IMR-90 (cell line): Measurements from ENCODE around the gene SCLY. TPM values are rescaled to one million over a fixed set of nuclear protein-coding genes. Genes with fewer than 3 reads are reported as not detected.
A peak's percentile ranks its signal among the peaks of the same experiment; 100 is the strongest.

Source experiments
- ATAC-seq: fragments of 200-7000 bp; cut with Tn5 transposase; 2 replicates; pipeline ENCODE4 v1.9.1; 2020; ENCODE audit warnings: low read depth, mild to moderate bottlenecking, moderate library complexity
- BruUV-seq: library from RNA; stranded (reverse); fragments of 400-500 nt; replicated peaks from 2 replicates; lab custom pipeline; 2021; lab: Mats Ljungman, UMichigan
- CTCF ChIA-PET: fragments of 300-600 bp; formaldehyde crosslinking; extraction: SDS; loops from one replicate; lab custom pipeline; 2021; ENCODE audit warnings: antibody characterized with exemption; lab: Yijun Ruan, JAX
- POLR2A ChIA-PET: fragments of 300-600 bp; sonication (Branson Sonifier 250); formaldehyde crosslinking; loops from one replicate; lab custom pipeline; 2022; ENCODE audit warnings: antibody characterized with exemption; ENCODE audit not compliant: unreplicated experiment; lab: Charles Lee
- DNase-seq: peaks from one replicate; pipeline ENCODE4 v3.0.0; 2013
- H2AFZ ChIP-seq: replicated peaks from 2 replicates; pipeline ENCODE3; 2013; ENCODE audit warnings: low read length, mild to moderate bottlenecking; ENCODE audit not compliant: poor library complexity
- H2AK5ac ChIP-seq: 2 replicates; pipeline ENCODE4 v1.6.1; 2013; ENCODE audit warnings: low read depth, low read length, inconsistent platforms
- H2AK9ac ChIP-seq: replicated peaks from 2 replicates; pipeline ENCODE3; 2013; ENCODE audit warnings: mild to moderate bottlenecking, low read depth, low read length, moderate library complexity; ENCODE audit not compliant: poor library complexity
- H2BK120ac ChIP-seq: 2 replicates; pipeline ENCODE4 v1.6.1; 2013; ENCODE audit warnings: low read depth, low read length, inconsistent platforms
- H2BK15ac ChIP-seq: 3 replicates; pipeline ENCODE4 v1.6.1; 2013; ENCODE audit warnings: low read depth, low read length, inconsistent platforms
- H2BK20ac ChIP-seq: 2 replicates; pipeline ENCODE4 v1.6.1; 2013; ENCODE audit warnings: low read depth, mild to moderate bottlenecking, inconsistent platforms, low read length, moderate library complexity
- H2BK5ac ChIP-seq: 2 replicates; pipeline ENCODE4 v1.6.1; 2013; ENCODE audit warnings: mild to moderate bottlenecking, low read depth, low read length, inconsistent platforms; ENCODE audit not compliant: poor library complexity, severe bottlenecking
- H3K14ac ChIP-seq: replicated peaks from 2 replicates; pipeline ENCODE4 v1.6.1; 2013; ENCODE audit warnings: low read depth, low read length, inconsistent platforms
- H3K18ac ChIP-seq: 2 replicates; pipeline ENCODE4 v1.6.1; 2013; ENCODE audit warnings: low read depth, low read length, control low read depth
- H3K23ac ChIP-seq: 2 replicates; pipeline ENCODE4 v1.6.1; 2013; ENCODE audit warnings: low read depth, low read length, inconsistent platforms
- H3K27ac ChIP-seq: 2 replicates; pipeline ENCODE4 v1.5.1; 2013; ENCODE audit warnings: mild to moderate bottlenecking, control low read depth, low read length; ENCODE audit not compliant: insufficient read depth
- H3K27me3 ChIP-seq: 2 replicates; pipeline ENCODE4 v1.6.1; 2013; ENCODE audit warnings: low read length; ENCODE audit not compliant: control insufficient read depth, insufficient read depth
- H3K36me3 ChIP-seq: 2 replicates; pipeline ENCODE4 v1.6.1; 2013; ENCODE audit warnings: low read length, mixed read lengths; ENCODE audit not compliant: control insufficient read depth, insufficient read depth
- H3K4ac ChIP-seq: 2 replicates; pipeline ENCODE4 v1.6.1; 2013; ENCODE audit warnings: low read depth, low read length, inconsistent platforms
- H3K4me1 ChIP-seq: 2 replicates; pipeline ENCODE4 v1.6.1; 2013; ENCODE audit warnings: low read length, mixed read lengths; ENCODE audit not compliant: control insufficient read depth, insufficient read depth
- H3K4me2 ChIP-seq: 2 replicates; pipeline ENCODE4 v1.6.1; 2013; ENCODE audit warnings: low read depth, mild to moderate bottlenecking, control low read depth, low read length, moderate library complexity
- H3K4me3 ChIP-seq: 2 replicates; pipeline ENCODE4 v1.5.1; 2013; ENCODE audit warnings: low read depth, mild to moderate bottlenecking, control low read depth, low read length, moderate library complexity; ENCODE audit not compliant: insufficient read depth
- H3K56ac ChIP-seq: 2 replicates; pipeline ENCODE4 v1.6.1; 2013; ENCODE audit warnings: low read length, inconsistent platforms; ENCODE audit not compliant: insufficient read depth; ENCODE audit errors: extremely low read depth
- H3K79me1 ChIP-seq, 2 experiments: 2 replicates each; pipeline ENCODE4 v1.6.1; 2013; ENCODE audit warnings: low read length in 2 of 2, inconsistent platforms in 1 of 2, low read depth in 1 of 2
- H3K9ac ChIP-seq: 2 replicates; pipeline ENCODE4 v1.6.1; 2013; ENCODE audit warnings: low read depth, low read length, control low read depth
- H3K9me1 ChIP-seq: 2 replicates; pipeline ENCODE4 v1.6.1; 2013; ENCODE audit warnings: low read length, inconsistent platforms; ENCODE audit not compliant: insufficient read depth
- H3K9me3 ChIP-seq: 2 replicates; pipeline ENCODE4 v1.6.1; 2013; ENCODE audit warnings: low read length; ENCODE audit not compliant: control insufficient read depth, insufficient read depth
- H4K20me1 ChIP-seq: 2 replicates; pipeline ENCODE4 v1.6.1; 2013; ENCODE audit warnings: low read length, inconsistent platforms; ENCODE audit not compliant: insufficient read depth
- H4K5ac ChIP-seq: 2 replicates; pipeline ENCODE4 v1.6.1; 2013; ENCODE audit warnings: mild to moderate bottlenecking, low read depth, low read length, control low read depth
- H4K8ac ChIP-seq, 2 experiments: 2 replicates each; pipeline ENCODE4 v1.6.1; 2013; ENCODE audit warnings: low read depth in 2 of 2, low read length in 2 of 2, control low read depth in 1 of 2, inconsistent platforms in 1 of 2
- H4K91ac ChIP-seq: 2 replicates; pipeline ENCODE4 v1.6.1; 2013; ENCODE audit warnings: low read depth, low read length, inconsistent platforms; ENCODE audit not compliant: insufficient read depth
- BHLHE40 ChIP-seq: fragments of 150-350 bp; IDR thresholded peaks from 2 replicates; pipeline ENCODE4 v1.6.1; 2016; ENCODE audit warnings: mild to moderate bottlenecking, low read depth, low read length
- CHD1 ChIP-seq: IDR thresholded peaks from 2 replicates; pipeline ENCODE4 v1.6.1; 2012; ENCODE audit warnings: low read depth, low read length, improper control_type of control experiment
- ELK1 ChIP-seq: fragments of 150-350 bp; IDR thresholded peaks from 2 replicates; pipeline ENCODE4 v1.6.1; 2016; ENCODE audit warnings: low read depth, mild to moderate bottlenecking, low read length, moderate library complexity, borderline replicate concordance
- MAFK ChIP-seq: IDR thresholded peaks from 2 replicates; pipeline ENCODE4 v1.6.1; 2012; ENCODE audit warnings: low read depth, low read length, improper control_type of control experiment
- MAZ ChIP-seq: IDR thresholded peaks from 2 replicates; pipeline ENCODE4 v1.6.1; 2012; ENCODE audit warnings: low read depth, mild to moderate bottlenecking, low read length, improper control_type of control experiment, moderate library complexity, borderline replicate concordance
- MXI1 ChIP-seq: IDR thresholded peaks from 2 replicates; pipeline ENCODE4 v1.6.1; 2012; ENCODE audit warnings: low read depth, mild to moderate bottlenecking, low read length, moderate library complexity, borderline replicate concordance
- POLR2A ChIP-seq: IDR thresholded peaks from 2 replicates; pipeline ENCODE4 v1.6.1; 2012; ENCODE audit warnings: mild to moderate bottlenecking, low read depth, low read length
- RAD21 ChIP-seq: IDR thresholded peaks from 2 replicates; pipeline ENCODE4 v1.6.1; 2012; ENCODE audit warnings: low read length, improper control_type of control experiment
- RFX5 ChIP-seq: IDR thresholded peaks from 2 replicates; pipeline ENCODE4 v1.8.0; 2012; ENCODE audit warnings: low read depth, mild to moderate bottlenecking, low read length, moderate library complexity
- WGBS, 2 experiments: methylation state at CpG; one replicate each; pipeline versions ENCODE4 v1.1.5 to v1.1.7; 2013; ENCODE audit warnings: missing lambda C conversion rate in 2 of 2; ENCODE audit not compliant: insufficient read length in 1 of 2; ENCODE audit errors: extremely low coverage in 2 of 2; 5-methylcytosine and 5-hydroxymethylcytosine counted together
- dilution Hi-C: fragments of 300-500 bp; cut with HindIII; formaldehyde crosslinking; loops from one replicate; pipeline ENCODE4 v1.14.3; 2018; ENCODE audit warnings: low sequenced_read_pairs; ENCODE audit not compliant: unreplicated experiment
- in situ Hi-C: fragments of 300-500 bp; cut with MboI; formaldehyde crosslinking; loops from 3 replicates; pipeline ENCODE4 v1.14.3; 2019; ENCODE audit warnings: low sequenced_read_pairs, inconsistent platforms, mixed read lengths
- intact Hi-C: fragments of 100-400 bp; cut with micrococcal nuclease; formaldehyde crosslinking; loops from 2 replicates; pipeline ENCODE4 v1.10.0; 2022
- polyA plus RNA-seq, 3 experiments: library from polyadenylated mRNA; depleted of rRNA; stranded (reverse); fragments of >200 nt; gene quantifications; 2 replicates each; pipeline ENCODE4 v1.2.3, GENCODE V29; 2012; ENCODE audit warnings: low replicate concordance in 1 of 3
- total RNA-seq: library from RNA; depleted of rRNA; stranded (reverse); fragments of >200 nt; gene quantifications from 2 replicates; pipeline ENCODE4 v1.2.3, GENCODE V29; 2012
- TF ChIP-seq, protein P1 (sequence below): fragments of 150-350 bp; IDR thresholded peaks from 2 replicates; pipeline ENCODE4 v1.6.1; 2017; ENCODE audit warnings: mild to moderate bottlenecking, antibody characterized with exemption, low read length, low read depth

SCLY gene
- total and polyA plus RNA-seq, 2 of the 4 experiments (the other 2 are of a cell fraction), result 8.6 to 10.5 TPM

- dilution Hi-C loops, result no loop called here
- Histone ChIP-seq H4K5ac (no peak overlapping the region), H3K27me3 (no peaks in the 10 kb centered on the region), H3K14ac (no peak overlapping the region), H3K4me2 (no peak overlapping the region), H4K91ac (no peak overlapping the region), H2AK9ac (no peak overlapping the region), H2AK5ac (no peak overlapping the region), H3K4me3 (no peak overlapping the region), H3K27ac (no peak overlapping the region), H2BK120ac (no peak overlapping the region), H2AFZ (peak overlapping the region; percentile 24), H3K23ac (no peak overlapping the region), H3K4me1 (no peaks in the 10 kb centered on the region; the same call in 1 of the 2 replicates), H2BK20ac (no peak overlapping the region), H3K9me3 (no peaks in the 10 kb centered on the region), H3K79me1 (peaks cover 3 to 20% of the 10 kb centered on the region in 2 experiments; a peak in 2 of 4 replicates), H3K18ac (no peak overlapping the region), H2BK15ac (no peak overlapping the region), H4K20me1 (no peaks in the 10 kb centered on the region), H3K36me3 (peaks cover 46% of the 10 kb centered on the region), H4K8ac (no peak overlapping the region), H3K56ac (no peak overlapping the region), H3K9ac (no peak overlapping the region), H2BK5ac (no peak overlapping the region), H3K4ac (no peak overlapping the region), H3K9me1 (peaks cover 16% of the 10 kb centered on the region)
- in situ Hi-C loops, result no loop called here
- no TSS peak for BruUV-seq
- ChIA-PET POLR2A (no interaction called here), CTCF (no interaction called here)
- ATAC-seq, result no peak
- no CpG with 5 or more reads among the region's 4 CpGs for WGBS, 2 experiments
- DNase-seq, result no peak
- TF ChIP-seq RAD21 (no peak), CHD1 (no peak), MXI1 (no peak), RFX5 (no peak), POLR2A (no peak), MAFK (no peak), ELK1 (no peak), BHLHE40 (no peak), MAZ (no peak)
- TF ChIP-seq, protein P1, sequence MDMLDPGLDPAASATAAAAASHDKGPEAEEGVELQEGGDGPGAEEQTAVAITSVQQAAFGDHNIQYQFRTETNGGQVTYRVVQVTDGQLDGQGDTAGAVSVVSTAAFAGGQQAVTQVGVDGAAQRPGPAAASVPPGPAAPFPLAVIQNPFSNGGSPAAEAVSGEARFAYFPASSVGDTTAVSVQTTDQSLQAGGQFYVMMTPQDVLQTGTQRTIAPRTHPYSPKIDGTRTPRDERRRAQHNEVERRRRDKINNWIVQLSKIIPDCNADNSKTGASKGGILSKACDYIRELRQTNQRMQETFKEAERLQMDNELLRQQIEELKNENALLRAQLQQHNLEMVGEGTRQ, result no peak
- intact Hi-C loops, result no loop called here
Measured at GRCh38 chr2:238032755-238033337, 28.0 kb upstream of the SCLY start.
